Panc1 (cell line): ENCODE measurements around the gene GFRA1. TPM values are rescaled to one million over a fixed set of nuclear protein-coding genes. Genes with fewer than 3 reads are reported as not detected.

ENCODE experiments used
- ATAC-seq: fragments of 200-7000 bp; cut with Tn5 transposase; 2 replicates; pipeline ENCODE4 v1.9.1; 2020; ENCODE audit warnings: mild to moderate bottlenecking, moderate library complexity
- BruUV-seq: library from RNA; stranded (reverse); fragments of 400-500 nt; replicated peaks from 2 replicates; lab custom pipeline; 2021; lab: Mats Ljungman, UMichigan
- CTCF ChIA-PET: fragments of 300-600 bp; sonication (Branson Sonifier 250); formaldehyde crosslinking; loops from one replicate; lab custom pipeline; 2022; ENCODE audit warnings: antibody characterized with exemption; lab: Charles Lee
- POLR2A ChIA-PET: fragments of 300-600 bp; sonication (Branson Sonifier 250); formaldehyde crosslinking; loops from one replicate; lab custom pipeline; 2022; ENCODE audit warnings: antibody characterized with exemption; lab: Charles Lee
- DNase-seq: peaks from one replicate; pipeline ENCODE4 v3.0.0-alpha.2; 2010; ENCODE audit warnings: low read depth, low spot score
- H3K27ac ChIP-seq: 2 replicates; pipeline ENCODE4 v1.5.1; 2011; ENCODE audit warnings: mild to moderate bottlenecking, low read length, inconsistent platforms
- H3K27me3 ChIP-seq: fragments of 200-500 bp; sonication (Bioruptor generic); 2 replicates; pipeline ENCODE4 v1.6.0; 2014; ENCODE audit warnings: low read length, inconsistent platforms; ENCODE audit not compliant: control insufficient read depth, insufficient read depth
- H3K36me3 ChIP-seq: fragments of 200-500 bp; sonication (Bioruptor generic); 2 replicates; pipeline ENCODE4 v1.5.1; 2014; ENCODE audit warnings: inconsistent platforms, mild to moderate bottlenecking, low read length, moderate library complexity; ENCODE audit not compliant: control insufficient read depth, insufficient read depth
- H3K4me1 ChIP-seq: 2 replicates; pipeline ENCODE4 v1.5.1; 2011; ENCODE audit warnings: inconsistent platforms, mild to moderate bottlenecking, low read length, moderate library complexity; ENCODE audit not compliant: control insufficient read depth, insufficient read depth
- H3K4me3 ChIP-seq, 2 experiments: 2 replicates each; pipeline ENCODE4 v1.5.1; 2011 to 2012; ENCODE audit warnings: low read depth in 2 of 2, low read length in 2 of 2, mild to moderate bottlenecking in 2 of 2, inconsistent platforms in 1 of 2, moderate library complexity in 1 of 2
- H3K9me3 ChIP-seq: fragments of 200-500 bp; sonication (Bioruptor generic); 2 replicates; pipeline ENCODE4 v1.5.1; 2014; ENCODE audit warnings: low read depth, mild to moderate bottlenecking, inconsistent platforms, low read length, moderate library complexity; ENCODE audit not compliant: control insufficient read depth, insufficient read depth
- CTCF ChIP-seq: fragments of 450-650 bp; IDR thresholded peaks from 2 replicates; pipeline ENCODE4 v1.5.1; 2017; ENCODE audit warnings: mild to moderate bottlenecking
- POLR2AphosphoS5 ChIP-seq: IDR thresholded peaks from 2 replicates; pipeline ENCODE4 v1.6.1; 2012; ENCODE audit warnings: mild to moderate bottlenecking, low read depth, low read length, moderate library complexity
- SIN3A ChIP-seq: IDR thresholded peaks from 2 replicates; pipeline ENCODE4 v1.6.1; 2012; ENCODE audit warnings: low read depth, mild to moderate bottlenecking, low read length, moderate library complexity, borderline replicate concordance; ENCODE audit not compliant: insufficient read depth
- TCF7L2 ChIP-seq: IDR thresholded peaks from 2 replicates; pipeline ENCODE4 v1.6.1; 2011; ENCODE audit warnings: mild to moderate bottlenecking, low read depth, low read length, inconsistent platforms
- in situ Hi-C: cut with HindIII; loops from 2 replicates; pipeline ENCODE4 v1.10.0; 2016; ENCODE audit warnings: low sequenced_read_pairs, low pct_unique_long_range_greater_than_20kb
- intact Hi-C: fragments of 100-400 bp; cut with micrococcal nuclease; formaldehyde crosslinking; loops from one replicate; pipeline ENCODE4 v1.10.0; 2022; ENCODE audit not compliant: unreplicated experiment
- total RNA-seq: library from RNA; stranded (reverse); gene quantifications from one replicate; pipeline ENCODE4 v1.2.1, GENCODE V29; 2021; ENCODE audit not compliant: unreplicated experiment
- TF ChIP-seq, protein P1 (sequence below), 2 experiments: IDR thresholded peaks; 2 replicates each; pipeline ENCODE4 v1.6.1; 2011 to 2012; ENCODE audit warnings: low read depth in 2 of 2, control low read depth in 1 of 2, low read length in 1 of 2, mild to moderate bottlenecking in 1 of 2, moderate library complexity in 1 of 2; ENCODE audit not compliant: insufficient read depth in 1 of 2

Gene GFRA1
- total RNA-seq, 1 experiment from 2014 or later, result 0.10 TPM

- intact Hi-C loops (no loop called here), in situ Hi-C loops (no loop called here)
- no peaks in the 10 kb centered on the region for H3K4me1 ChIP-seq
- no peak for ATAC-seq
- H3K27ac ChIP-seq, result no peak overlapping the region
- ChIA-PET POLR2A (no interaction called here), CTCF (no interaction called here)
- H3K36me3 ChIP-seq, result no peaks in the 10 kb centered on the region
- H3K4me3 ChIP-seq, result no peak overlapping the region
- peaks cover 3% of the 10 kb centered on the region; the same call in 1 of the 2 replicates for H3K27me3 ChIP-seq
- TF ChIP-seq, protein P1, sequence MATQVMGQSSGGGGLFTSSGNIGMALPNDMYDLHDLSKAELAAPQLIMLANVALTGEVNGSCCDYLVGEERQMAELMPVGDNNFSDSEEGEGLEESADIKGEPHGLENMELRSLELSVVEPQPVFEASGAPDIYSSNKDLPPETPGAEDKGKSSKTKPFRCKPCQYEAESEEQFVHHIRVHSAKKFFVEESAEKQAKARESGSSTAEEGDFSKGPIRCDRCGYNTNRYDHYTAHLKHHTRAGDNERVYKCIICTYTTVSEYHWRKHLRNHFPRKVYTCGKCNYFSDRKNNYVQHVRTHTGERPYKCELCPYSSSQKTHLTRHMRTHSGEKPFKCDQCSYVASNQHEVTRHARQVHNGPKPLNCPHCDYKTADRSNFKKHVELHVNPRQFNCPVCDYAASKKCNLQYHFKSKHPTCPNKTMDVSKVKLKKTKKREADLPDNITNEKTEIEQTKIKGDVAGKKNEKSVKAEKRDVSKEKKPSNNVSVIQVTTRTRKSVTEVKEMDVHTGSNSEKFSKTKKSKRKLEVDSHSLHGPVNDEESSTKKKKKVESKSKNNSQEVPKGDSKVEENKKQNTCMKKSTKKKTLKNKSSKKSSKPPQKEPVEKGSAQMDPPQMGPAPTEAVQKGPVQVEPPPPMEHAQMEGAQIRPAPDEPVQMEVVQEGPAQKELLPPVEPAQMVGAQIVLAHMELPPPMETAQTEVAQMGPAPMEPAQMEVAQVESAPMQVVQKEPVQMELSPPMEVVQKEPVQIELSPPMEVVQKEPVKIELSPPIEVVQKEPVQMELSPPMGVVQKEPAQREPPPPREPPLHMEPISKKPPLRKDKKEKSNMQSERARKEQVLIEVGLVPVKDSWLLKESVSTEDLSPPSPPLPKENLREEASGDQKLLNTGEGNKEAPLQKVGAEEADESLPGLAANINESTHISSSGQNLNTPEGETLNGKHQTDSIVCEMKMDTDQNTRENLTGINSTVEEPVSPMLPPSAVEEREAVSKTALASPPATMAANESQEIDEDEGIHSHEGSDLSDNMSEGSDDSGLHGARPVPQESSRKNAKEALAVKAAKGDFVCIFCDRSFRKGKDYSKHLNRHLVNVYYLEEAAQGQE (IDR thresholded peaks at IDR 0.05; ENCODE audit: insufficient read depth in 1 of 2, low read depth in 2 of 2, low read length in 1 of 2), result no peak
- TF ChIP-seq TCF7L2 (no peak), POLR2AphosphoS5 (no peak), SIN3A (no peak), CTCF (no peak)
- no TSS peak for BruUV-seq
- DNase-seq, result no peak
- no peaks in the 10 kb centered on the region for H3K9me3 ChIP-seq
These were observed 164.9 kb downstream of the GFRA1 start for GRCh38 chr10:116108095-116108494.

DNA sequence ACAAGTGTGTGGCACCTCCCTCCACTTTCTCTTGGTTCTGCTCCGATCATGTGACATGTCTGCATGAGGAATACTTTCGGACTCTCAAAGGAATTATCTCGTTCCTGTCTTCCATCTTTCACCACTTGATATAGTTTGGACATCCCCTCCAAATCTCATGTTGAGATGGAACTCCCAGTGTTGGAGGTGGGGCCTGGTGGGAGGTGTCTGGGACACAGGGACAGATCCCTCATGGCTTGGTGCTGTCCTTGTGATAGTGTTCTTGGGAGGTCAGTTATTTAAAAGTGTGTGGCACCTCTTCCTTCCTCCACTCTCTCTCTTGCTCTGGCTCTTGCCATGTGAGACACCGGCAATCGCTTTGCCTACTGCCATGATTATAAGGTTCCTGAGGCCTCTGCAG, 166.4 kb downstream of the GFRA1 start:
- H3K4me1 ChIP-seq, result no peaks in the 10 kb centered on the region
- ATAC-seq, result no peak
- no peak overlapping the region for H3K27ac ChIP-seq
- TF ChIP-seq TCF7L2 (no peak), SIN3A (no peak)
- TF ChIP-seq, protein P1 (IDR thresholded peaks at IDR 0.05; ENCODE audit: insufficient read depth in 1 of 2, low read depth in 2 of 2, low read length in 1 of 2), result no peak
- H3K36me3 ChIP-seq, result no peaks in the 10 kb centered on the region
- CTCF ChIA-PET, result no interaction called here
- peaks cover 4% of the 10 kb centered on the region; the same call in 1 of the 2 replicates for H3K27me3 ChIP-seq
- H3K4me3 ChIP-seq, result no peak overlapping the region
- no peaks in the 10 kb centered on the region for H3K9me3 ChIP-seq
- BruUV-seq, result no TSS peak
- intact Hi-C loops (no loop called here), in situ Hi-C loops (no loop called here)
- DNase-seq, result no peak
- POLR2A ChIA-PET, result no interaction called here
